Stimulated activated CD8-positive, alpha-beta memory T cell treated with anti-CD3 and anti-CD28 coated beads, Interleukin-4, amount 100 ng/mL, for 1 hour (primary cell): Measurements from ENCODE around the gene CTBP2.
A peak's percentile ranks its signal among the peaks of the same experiment; 100 is the strongest.

Experiments
- DNase-seq, 2 donors: peaks; one replicate each; pipeline ENCODE4 v3.0.0-alpha.2; 2020; ENCODE audit warnings: low read depth in 2 of 2, low spot score in 1 of 2

The CTBP2 gene

DNA sequence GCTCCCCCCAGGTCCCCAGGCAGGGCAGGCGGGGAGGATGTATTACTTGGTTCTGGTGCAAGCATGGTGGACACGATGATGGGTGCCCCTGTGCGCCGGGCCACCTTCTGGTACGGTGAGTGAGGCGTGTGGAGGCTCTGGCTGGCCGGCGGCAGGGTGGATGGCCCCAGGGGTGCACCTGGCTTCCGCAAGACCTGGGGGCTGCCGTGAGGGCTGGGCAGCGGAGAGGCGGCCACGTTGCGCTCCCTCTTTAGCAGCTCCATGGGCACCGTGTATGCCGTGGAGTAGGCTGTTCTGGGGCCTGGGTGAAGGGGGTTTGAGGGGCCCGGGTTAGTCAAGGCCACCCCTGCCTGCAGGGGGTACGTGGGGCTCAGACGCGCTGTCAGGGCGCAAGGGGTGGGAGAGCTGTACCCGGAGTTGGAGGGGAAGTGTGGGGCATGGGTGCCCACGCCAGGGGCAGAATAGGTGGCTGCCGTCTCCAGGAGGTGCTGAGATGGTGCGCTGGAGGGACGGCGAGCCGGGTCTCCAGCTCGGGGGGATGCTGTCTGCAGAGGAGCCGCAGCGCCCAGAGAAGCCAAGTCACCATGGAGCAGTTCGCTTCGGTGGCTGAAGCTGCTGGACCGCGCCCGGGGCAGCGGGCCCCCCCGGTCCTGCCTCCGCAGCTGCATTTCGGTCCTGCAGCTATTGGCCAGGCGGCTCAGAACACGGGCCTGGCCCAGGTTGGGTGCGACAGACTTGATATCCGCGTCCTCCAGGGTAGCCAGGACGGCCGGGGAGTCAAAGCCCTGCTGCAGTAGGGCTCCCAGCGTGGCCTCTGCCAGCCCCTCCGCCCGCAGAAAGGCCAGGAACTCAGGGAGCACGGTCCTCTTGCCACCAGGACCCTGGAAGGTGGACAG lies 134.1 kb downstream of the CTBP2 start:
- DNase-seq = no peak

GRCh38 chr10:125025341-125025740 lies 135.0 kb downstream of the CTBP2 start:
- DNase-seq = no peak

DNA sequence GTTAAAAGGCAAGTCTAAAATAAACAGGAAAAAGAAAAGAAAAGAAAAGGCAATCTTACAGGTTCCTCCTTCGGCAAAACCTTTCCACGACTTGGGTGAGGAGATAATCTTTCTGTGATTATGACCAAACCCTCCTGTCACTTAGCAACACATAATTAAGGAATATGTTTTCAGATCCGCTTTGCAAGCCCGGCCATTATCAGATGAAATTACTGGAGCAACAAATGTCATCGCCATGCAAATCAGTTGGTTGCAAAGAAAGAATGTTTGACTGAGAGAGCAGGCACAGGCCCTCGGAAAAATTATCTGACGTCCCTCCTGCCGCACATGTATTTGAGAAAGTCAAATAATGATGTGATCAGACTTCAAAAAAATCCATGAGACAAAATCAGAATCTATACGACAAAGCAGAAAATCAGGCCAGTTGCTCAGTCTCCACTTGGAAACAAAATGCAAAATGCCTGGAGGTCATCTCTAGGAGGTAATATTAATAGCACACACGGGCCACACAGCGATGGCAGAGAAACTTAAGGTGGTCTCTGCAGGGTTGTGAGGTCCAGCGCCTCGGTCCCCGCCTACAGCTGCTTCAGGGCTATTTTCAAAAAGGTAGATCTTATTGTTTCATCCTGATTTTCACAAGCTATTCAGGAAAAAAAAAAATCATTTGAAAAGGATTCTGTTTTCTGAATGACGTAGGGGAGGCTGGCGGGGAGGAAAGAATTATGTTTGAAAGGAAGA lies 135.7 kb downstream of the CTBP2 start:
- no peak for DNase-seq

- DNase-seq = no peak
These were observed 136.4 kb downstream of the CTBP2 start for GRCh38 chr10:125023862-125024496.

DNA sequence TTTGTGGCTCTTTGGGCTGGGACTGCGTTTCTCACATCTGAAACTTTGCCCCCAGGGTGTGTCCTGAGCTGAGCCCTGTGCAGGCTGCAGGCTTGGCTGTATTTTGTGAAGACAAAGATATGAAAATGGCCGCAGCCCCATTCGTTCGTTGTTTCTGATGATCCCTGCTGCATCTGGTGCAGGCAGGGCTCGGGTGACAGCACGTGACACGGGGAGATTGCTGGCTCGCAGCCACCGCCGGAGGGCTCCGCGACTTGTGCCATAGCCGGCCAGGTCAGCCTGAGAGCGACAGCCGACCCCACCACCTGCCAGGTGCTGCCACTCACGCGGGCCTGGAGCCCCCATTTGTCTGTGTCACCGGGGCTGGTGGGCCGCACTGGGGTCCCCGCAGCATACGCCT lies 137.1 kb downstream of the CTBP2 start:
- DNase-seq = no peak

DNA sequence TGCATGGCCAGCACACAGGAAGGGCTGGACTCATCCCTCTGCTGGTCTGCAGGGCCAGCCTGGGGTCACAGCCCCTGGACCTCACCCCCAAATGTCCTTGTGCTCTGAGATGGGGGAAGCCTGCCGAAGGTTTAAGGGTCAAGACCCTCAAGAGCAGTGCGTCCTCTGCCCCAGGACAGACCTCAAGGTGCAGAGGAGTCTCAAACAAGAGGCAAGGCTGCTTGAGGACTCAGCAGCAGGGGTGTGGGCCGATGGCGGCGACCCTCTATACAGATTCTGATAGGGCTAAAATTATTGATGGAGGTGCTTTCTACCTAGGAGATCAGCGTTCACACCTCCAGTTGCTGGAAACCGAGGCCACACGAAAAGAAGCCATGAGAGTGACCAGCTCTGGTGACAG lies 137.7 kb downstream of the CTBP2 start:
- no peak for DNase-seq

GRCh38 chr10:125021686-125022344 lies 138.5 kb downstream of the CTBP2 start:
- no peak for DNase-seq

DNA sequence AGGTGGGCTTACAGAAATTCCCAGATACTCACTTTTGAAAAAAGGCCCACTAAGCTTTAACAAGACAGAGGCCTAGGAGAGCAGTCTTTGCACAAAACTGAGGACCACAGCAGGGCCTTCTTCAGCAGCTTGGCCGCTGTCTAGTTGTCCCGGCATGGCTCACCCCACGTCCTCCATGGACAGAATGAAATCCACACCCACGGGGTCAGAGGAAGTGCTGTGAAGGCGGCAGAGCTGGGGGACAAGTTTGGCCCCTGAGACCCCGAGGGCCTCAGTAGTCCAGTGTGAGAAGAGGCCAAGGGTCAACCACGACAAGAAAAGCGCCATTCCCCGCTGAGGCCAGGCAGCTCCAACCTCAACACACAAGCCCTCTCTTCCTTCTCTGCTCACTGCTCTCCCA lies 139.5 kb downstream of the CTBP2 start:
- DNase-seq = no peak

DNA sequence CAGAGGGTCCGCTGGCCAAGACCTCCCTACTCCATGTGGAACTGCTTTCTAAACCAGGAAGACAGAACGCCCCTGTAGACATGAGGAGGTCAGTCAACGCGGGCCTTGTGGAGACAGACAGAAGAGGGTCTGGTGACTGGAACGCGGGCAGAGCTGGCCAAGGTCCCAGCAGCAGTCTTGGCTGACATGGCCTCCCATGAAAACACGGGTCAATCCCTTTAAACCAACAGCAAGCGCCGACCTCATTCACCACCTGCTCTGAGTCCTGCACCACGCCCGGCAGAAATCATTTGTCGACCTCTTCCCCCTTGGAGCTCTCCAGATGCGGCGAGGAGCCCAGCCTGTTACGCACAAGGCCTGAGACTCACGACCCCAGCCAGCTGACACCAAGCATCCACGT lies 140.0 kb downstream of the CTBP2 start:
- no peak for DNase-seq

DNA sequence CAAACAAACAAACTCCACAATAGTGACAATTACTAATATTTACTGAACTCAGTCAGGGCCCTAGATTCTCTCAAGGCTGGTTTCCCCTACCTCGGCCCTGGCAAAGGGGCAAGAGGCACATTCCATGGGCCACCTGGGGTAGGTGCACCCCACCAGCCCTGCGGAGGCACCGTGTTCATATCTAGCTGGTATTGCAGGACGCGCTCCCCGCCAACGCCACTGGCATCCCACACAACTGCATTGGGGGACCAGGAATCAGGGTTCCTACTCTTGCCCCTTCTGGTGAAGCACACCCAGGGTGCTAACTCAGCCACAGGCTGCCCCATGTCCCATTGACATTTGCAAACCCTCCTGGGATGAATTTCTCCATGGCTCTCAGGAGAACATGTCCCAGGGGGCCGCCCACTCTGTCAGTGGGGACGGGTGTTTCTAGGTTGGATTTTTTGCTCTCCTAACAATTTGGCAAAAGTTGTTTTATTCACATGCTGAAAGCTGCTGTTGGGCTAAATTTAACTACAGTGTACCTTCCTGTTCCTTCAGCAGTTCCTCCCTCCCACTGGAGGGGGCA lies 141.7 kb downstream of the CTBP2 start:
- no peak for DNase-seq

DNA sequence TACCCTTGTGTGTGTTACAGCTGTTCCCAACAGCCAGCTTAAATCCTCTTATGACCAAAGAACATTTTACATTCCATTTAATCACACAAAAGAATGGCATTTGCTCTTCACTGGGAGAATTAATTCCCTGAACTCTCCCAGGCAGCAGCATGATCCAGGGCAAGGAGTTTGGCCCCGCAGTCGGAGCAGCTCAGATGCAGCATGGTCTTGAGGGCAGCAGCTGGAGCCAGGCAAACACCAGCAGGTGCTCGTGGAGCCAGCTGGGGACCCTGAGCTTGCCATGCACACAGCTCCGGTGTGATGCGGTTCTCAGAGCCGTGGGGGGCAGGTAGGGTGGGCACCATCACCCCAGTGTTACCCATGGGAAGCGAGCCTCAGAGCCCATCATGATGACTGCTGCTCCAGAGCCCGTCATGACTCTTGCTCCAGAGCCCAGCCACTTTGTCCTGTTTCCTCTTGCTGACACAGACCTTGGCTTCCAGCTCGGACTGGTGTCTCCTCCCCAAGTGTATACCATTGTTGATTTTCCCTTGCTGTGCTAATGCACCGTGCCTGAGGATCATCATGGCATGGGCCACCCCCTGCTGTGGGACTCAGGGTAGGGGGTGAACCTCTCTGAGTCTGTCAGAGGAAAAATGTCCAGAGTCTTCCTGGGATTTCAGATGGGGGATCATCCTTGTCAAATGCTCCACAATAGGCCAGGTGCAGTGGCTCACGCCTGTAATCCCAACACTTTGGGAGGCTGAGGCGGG lies 142.6 kb downstream of the CTBP2 start:
- no peak for DNase-seq

GRCh38 chr10:125016611-125017202 lies 143.7 kb downstream of the CTBP2 start:
- no peak for DNase-seq

GRCh38 chr10:125016123-125016522 lies 144.2 kb downstream of the CTBP2 start:
- no peak for DNase-seq

DNA sequence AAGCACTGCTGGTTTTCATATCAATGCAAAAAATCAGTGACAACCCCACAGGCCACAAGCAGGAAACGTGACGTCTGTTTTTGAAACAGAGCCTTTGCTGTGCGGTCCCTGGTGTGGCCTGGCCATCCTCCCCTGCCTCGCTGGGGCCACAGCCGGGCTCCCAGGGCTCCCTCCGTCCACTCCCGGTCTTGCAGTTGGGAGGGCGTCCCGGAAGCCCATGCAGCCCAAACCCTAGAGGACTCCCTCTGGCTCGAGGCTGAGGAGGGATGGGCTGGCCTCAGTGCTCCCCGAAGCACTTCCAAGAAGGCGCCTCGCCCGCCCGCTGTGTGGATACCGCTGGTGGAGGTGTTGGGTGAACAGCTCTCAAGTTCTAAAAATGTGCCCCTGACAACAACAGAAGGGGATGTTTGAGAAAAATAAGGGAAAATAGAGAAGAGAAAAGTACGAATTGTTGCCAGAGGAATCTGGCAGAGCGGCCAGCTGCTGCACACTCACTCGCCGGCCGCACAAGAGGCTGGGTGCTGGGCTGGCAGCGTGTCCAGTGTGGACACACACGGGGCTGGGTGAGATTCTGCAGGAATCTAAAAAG lies 144.9 kb downstream of the CTBP2 start:
- peak in 1 of 2 donors; percentile 29 for DNase-seq

- DNase-seq = no peak
These were observed 145.5 kb downstream of the CTBP2 start for GRCh38 chr10:125014836-125015355.

DNA sequence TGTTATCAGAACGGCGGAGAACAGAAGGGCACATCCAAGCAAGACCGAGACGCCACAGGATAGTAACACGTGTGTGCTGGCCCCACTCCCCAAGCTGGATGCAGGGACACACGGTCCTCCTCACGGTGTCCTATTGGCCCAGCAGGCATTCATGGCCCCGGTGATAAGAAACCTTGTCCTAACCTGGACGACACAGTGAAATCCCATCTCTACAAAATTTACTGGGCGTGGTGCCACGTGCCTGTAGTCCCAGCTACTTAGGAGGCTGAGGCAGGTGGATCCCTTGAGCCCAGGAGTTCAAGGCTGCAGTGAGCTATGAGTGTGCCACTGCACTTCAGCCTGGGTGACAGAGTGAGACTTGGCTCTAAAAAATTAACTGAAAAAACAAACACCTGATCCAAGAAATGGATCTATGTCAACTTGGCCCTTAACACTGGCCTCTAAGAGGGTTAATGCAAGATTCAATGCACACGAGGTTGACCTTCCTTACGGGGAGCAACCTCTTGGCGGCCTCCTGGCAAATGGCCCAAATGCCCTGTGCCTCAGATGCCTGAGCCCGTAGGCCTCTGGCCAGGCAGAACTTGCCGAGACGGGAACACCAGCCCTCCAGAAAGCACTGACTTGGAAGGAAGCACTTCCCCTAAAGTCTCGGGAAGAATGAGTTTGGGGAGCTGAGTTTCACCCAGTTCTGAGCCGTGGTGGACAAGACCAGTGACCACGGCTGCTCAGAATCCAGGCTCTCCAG lies 146.1 kb downstream of the CTBP2 start:
- no peak for DNase-seq

GRCh38 chr10:125013529-125013872 lies 146.9 kb downstream of the CTBP2 start:
- no peak for DNase-seq

DNA sequence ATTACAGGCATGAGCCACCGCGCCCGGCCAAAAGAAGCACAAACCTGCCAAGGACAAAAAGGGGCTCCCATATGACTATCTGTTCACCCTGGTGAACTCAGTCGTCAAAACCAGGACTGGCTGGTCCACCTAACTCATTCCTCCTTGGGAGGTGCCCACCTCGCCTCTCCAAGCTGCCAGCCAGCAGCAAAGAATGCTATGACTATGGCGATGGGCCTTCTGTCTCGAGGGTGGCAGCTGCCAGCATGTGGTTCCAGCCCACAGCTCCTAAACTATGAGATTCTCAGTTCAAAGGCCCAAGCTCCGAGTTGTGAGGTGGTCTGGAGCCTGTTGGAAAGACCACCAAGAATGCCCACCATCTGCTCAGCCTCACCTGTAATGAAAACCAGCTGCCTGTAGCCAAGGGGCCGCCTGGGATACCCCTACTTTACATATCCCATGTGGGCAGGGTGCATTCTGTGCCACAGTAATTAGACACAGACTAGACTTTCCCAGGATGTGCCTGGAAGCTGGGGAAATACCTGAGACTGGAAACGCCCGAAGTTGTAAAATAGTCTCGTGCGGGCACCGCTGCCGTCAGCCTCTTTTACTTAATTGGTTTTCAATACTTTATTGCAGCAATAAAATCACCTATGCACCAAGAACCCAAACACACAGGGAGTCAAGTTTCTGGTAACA lies 147.4 kb downstream of the CTBP2 start:
- DNase-seq = no peak
